Endothelial cell of umbilical vein (primary cell): Measurements from ENCODE around the gene SKIDA1. TPM values are rescaled to one million over a fixed set of nuclear protein-coding genes. Genes with fewer than 3 reads are reported as not detected.

ENCODE experiments used
- BruUV-seq: library from RNA; stranded (reverse); fragments of 400-500 nt; replicated peaks from 2 replicates; lab custom pipeline; 2021; lab: Mats Ljungman, UMichigan
- CTCF ChIA-PET: fragments of 300-600, 350-600 bp; sonication (Branson Sonifier 250); formaldehyde crosslinking; loops from one replicate; lab custom pipeline; 2021; ENCODE audit warnings: antibody characterized with exemption, inconsistent platforms; lab: Charles Lee
- POLR2A ChIA-PET: fragments of 300-600, 350-600 bp; sonication (Branson Sonifier 250); formaldehyde crosslinking; loops from one replicate; lab custom pipeline; 2021; ENCODE audit warnings: antibody characterized with exemption, inconsistent platforms; lab: Charles Lee
- DNase-seq: peaks from one replicate; pipeline ENCODE4 v3.0.0-alpha.2; 2011; ENCODE audit warnings: low read depth, low spot score
- FAIRE-seq: peaks from 2 replicates; lab custom pipeline; 2011; peaks lifted over from hg19 to GRCh38; lab: Jason Lieb, UNC
- H2AFZ ChIP-seq: 2 replicates; pipeline ENCODE4 v1.6.0; 2012; ENCODE audit warnings: low read depth, low read length, control low read depth, inconsistent platforms
- H3K27ac ChIP-seq: 2 replicates; pipeline ENCODE4 v1.5.1; 2011; ENCODE audit warnings: low read depth, mild to moderate bottlenecking, control low read depth, low read length, moderate library complexity; ENCODE audit not compliant: insufficient read depth
- H3K27me3 ChIP-seq, 2 experiments: 2 replicates each; pipeline versions ENCODE4 v1.6.0 to v1.6.1; 2011; ENCODE audit warnings: low read length in 2 of 2, mixed read lengths in 1 of 2; ENCODE audit not compliant: control insufficient read depth in 2 of 2, insufficient read depth in 2 of 2
- H3K36me3 ChIP-seq, 2 experiments: 2 replicates in 1 of 2; 3 replicates in 1 of 2; pipeline ENCODE4 v1.5.1; 2011; ENCODE audit warnings: low read length in 2 of 2, mild to moderate bottlenecking in 1 of 2, moderate library complexity in 1 of 2; ENCODE audit not compliant: control insufficient read depth in 2 of 2, insufficient read depth in 2 of 2; ENCODE audit errors: extremely low read depth in 1 of 2
- H3K4me1 ChIP-seq: 3 replicates; pipeline ENCODE4 v1.5.1; 2011; ENCODE audit warnings: mild to moderate bottlenecking, low read length; ENCODE audit not compliant: control insufficient read depth, insufficient read depth; ENCODE audit errors: extremely low read depth
- H3K4me2 ChIP-seq: 2 replicates; pipeline ENCODE4 v1.6.1; 2011; ENCODE audit warnings: low read length, control low read depth, mixed read lengths; ENCODE audit not compliant: insufficient read depth
- H3K4me3 ChIP-seq, 3 experiments: fragments of 200-600 bp in 1 of 3; sonication (generic), shearing (Covaris generic) in 1 of 3; replicated peaks in 1 of 3; 2 replicates each; pipeline ENCODE4 v1.5.1; 2011 to 2016; ENCODE audit warnings: control low read depth in 3 of 3, low read length in 3 of 3, mild to moderate bottlenecking in 2 of 3, inconsistent platforms in 1 of 3, low read depth in 1 of 3, moderate library complexity in 1 of 3; ENCODE audit not compliant: insufficient read depth in 1 of 3
- H3K79me2 ChIP-seq: 2 replicates; pipeline ENCODE4 v1.6.0; 2012; ENCODE audit warnings: low read length, inconsistent platforms; ENCODE audit not compliant: control insufficient read depth, insufficient read depth
- H3K9ac ChIP-seq: replicated peaks from 2 replicates; pipeline ENCODE3; 2011; ENCODE audit warnings: low read length, control low read depth; ENCODE audit not compliant: insufficient read depth; ENCODE audit errors: extremely low read depth
- H3K9me1 ChIP-seq: replicated peaks from 3 replicates; pipeline ENCODE4 v1.6.0; 2011; ENCODE audit warnings: mild to moderate bottlenecking, low read length; ENCODE audit not compliant: control insufficient read depth, insufficient read depth; ENCODE audit errors: extremely low read depth
- H3K9me3 ChIP-seq: replicated peaks from 2 replicates; pipeline ENCODE4 v1.5.1; 2012; ENCODE audit warnings: low read length, inconsistent platforms; ENCODE audit not compliant: control insufficient read depth, insufficient read depth
- H4K20me1 ChIP-seq: replicated peaks from 2 replicates; pipeline ENCODE3; 2011; ENCODE audit warnings: mild to moderate bottlenecking, low read length; ENCODE audit not compliant: control insufficient read depth, insufficient read depth; ENCODE audit errors: extremely low read depth
- CTCF ChIP-seq, 2 donors: IDR thresholded peaks; 1 replicate in 1 of 2; 2 replicates in 1 of 2; pipeline ENCODE4 v1.5.1; 2011; ENCODE audit warnings: low read length in 2 of 2, mild to moderate bottlenecking in 2 of 2, moderate library complexity in 2 of 2, control low read depth in 1 of 2, inconsistent platforms in 1 of 2, low read depth in 1 of 2; ENCODE audit not compliant: insufficient read depth in 1 of 2; ENCODE audit errors: extremely low read depth in 1 of 2
- POLR2A ChIP-seq: IDR thresholded peaks from 2 replicates; pipeline ENCODE4 v1.6.1; 2012; ENCODE audit warnings: low read depth, mild to moderate bottlenecking, control low read depth, low read length
- POLR2AphosphoS5 ChIP-seq: IDR thresholded peaks from 2 replicates; pipeline ENCODE4 v1.6.1; 2012; ENCODE audit warnings: low read depth, mild to moderate bottlenecking, control low read depth, low read length, moderate library complexity; ENCODE audit not compliant: insufficient read depth
- dilution Hi-C: fragments of 300-500 bp; cut with MboI; formaldehyde crosslinking; loops from one replicate; pipeline ENCODE4 v1.15.0; 2019; ENCODE audit warnings: low sequenced_read_pairs; ENCODE audit not compliant: extremely low pct_ligation_motif_present
- intact Hi-C: fragments of 100-400 bp; cut with micrococcal nuclease; formaldehyde crosslinking; loops from one replicate; pipeline ENCODE4 v1.10.0; 2022
- polyA plus RNA-seq, 4 experiments: library from polyadenylated mRNA; depleted of rRNA in 3 of 4; stranded (reverse) in 3 of 4; unstranded in 1 of 4; fragments of >200 nt; gene quantifications; 2 replicates each; pipeline versions ENCODE4 v1.2.1 to v1.2.3, GENCODE V29; 2011 to 2012; ENCODE audit warnings: missing spikeins in 1 of 4
- total RNA-seq: library from RNA; stranded (reverse); gene quantifications from 2 replicates; pipeline ENCODE4 v1.2.3, GENCODE V29; 2021

Gene SKIDA1
- total and polyA plus RNA-seq, 2 donors (not counting 3 experiments of a cell fraction or from before 2014, with no cell fraction given) = 0.21 to 0.71 TPM

DNA sequence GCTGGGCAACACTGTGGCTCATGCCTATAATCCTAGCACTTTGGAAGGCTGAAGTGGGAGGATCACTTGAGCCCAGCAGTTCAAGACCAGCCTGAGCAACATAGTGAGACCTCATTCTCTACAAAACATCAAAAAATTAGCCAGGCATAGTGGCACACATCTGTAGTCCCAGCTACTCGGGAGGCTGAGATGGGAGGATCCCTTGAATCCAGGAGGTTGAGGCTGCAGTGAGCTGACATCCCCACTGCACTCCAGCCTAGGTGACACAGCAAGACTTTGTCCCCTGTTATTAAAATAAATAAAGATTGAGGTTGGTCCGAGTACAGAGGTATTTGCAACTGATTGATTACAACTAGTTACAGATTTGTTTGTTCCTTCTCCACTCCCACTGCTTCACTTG lies 44.1 kb downstream of the SKIDA1 start:
- no peak for FAIRE-seq

More for the DNA sequence above, 44.1 kb downstream of the SKIDA1 start:
- no TSS peak for BruUV-seq
- H3K79me2 ChIP-seq = no peaks in the 10 kb centered on the region
- no peak overlapping the region for H3K4me3 ChIP-seq
- no peak overlapping the region for H3K4me2 ChIP-seq
- H4K20me1 ChIP-seq = no peaks in the 10 kb centered on the region
- ChIA-PET CTCF (no interaction called here), POLR2A (no interaction called here)
- no peak overlapping the region for H2AFZ ChIP-seq
- dilution Hi-C loops (no loop called here), intact Hi-C loops (no loop called here)
- DNase-seq = no peak
- TF ChIP-seq POLR2A (no peak), POLR2AphosphoS5 (no peak), CTCF (IDR thresholded peaks at IDR 0.05; ENCODE audit: extremely low read depth in 1 of 2, insufficient read depth in 1 of 2, low read depth in 1 of 2, low read length in 2 of 2) (no peak)
- H3K9ac ChIP-seq = no peak overlapping the region
- H3K9me3 ChIP-seq = no peaks in the 10 kb centered on the region
- no peak overlapping the region for H3K27ac ChIP-seq
- no peaks in the 10 kb centered on the region for H3K27me3 ChIP-seq
- H3K4me1 ChIP-seq = no peaks in the 10 kb centered on the region
- no peaks in the 10 kb centered on the region for H3K36me3 ChIP-seq
- no peaks in the 10 kb centered on the region for H3K9me1 ChIP-seq
